WTC11 (cell line): ENCODE results near the gene ITPR3. TPM values are rescaled to one million over a fixed set of nuclear protein-coding genes. Genes with fewer than 3 reads are reported as not detected.

Experiments
- ATAC-seq: fragments of 200-7000 bp; cut with Tn5 transposase; 2 replicates; pipeline ENCODE4 v1.10.0; 2021; ENCODE audit warnings: mild to moderate bottlenecking, moderate library complexity
- CTCF ChIA-PET: fragments of 300-600 bp; sonication (Branson Sonifier 250); formaldehyde crosslinking; loops from one replicate; lab custom pipeline; 2021; ENCODE audit warnings: antibody characterized with exemption; lab: Charles Lee
- POLR2A ChIA-PET: fragments of 350-600 bp; sonication (Branson Sonifier 250); formaldehyde crosslinking; loops from one replicate; lab custom pipeline; 2021; ENCODE audit warnings: antibody characterized with exemption; lab: Charles Lee
- DNase-seq: peaks from one replicate; pipeline ENCODE4 v3.0.0; 2021; ENCODE audit warnings: low spot score
- H3K27ac Mint-ChIP-seq: 2 replicates; pipeline ENCODE4 v1.8.0; 2021; ENCODE audit warnings: mixed read lengths
- H3K27me3 Mint-ChIP-seq: 2 replicates; pipeline ENCODE4 v1.8.0; 2021; ENCODE audit warnings: low read depth, mild to moderate bottlenecking, moderate library complexity, mixed read lengths
- H3K36me3 Mint-ChIP-seq: 2 replicates; pipeline ENCODE4 v1.8.0; 2021; ENCODE audit warnings: mixed read lengths
- H3K4me1 Mint-ChIP-seq: 2 replicates; pipeline ENCODE4 v1.8.0; 2022; ENCODE audit warnings: mixed read lengths
- H3K4me3 Mint-ChIP-seq: 2 replicates; pipeline ENCODE4 v1.8.0; 2021; ENCODE audit warnings: mild to moderate bottlenecking, moderate library complexity, mixed read lengths
- H3K9me3 Mint-ChIP-seq: 2 replicates; pipeline ENCODE4 v1.8.0; 2021; ENCODE audit warnings: mixed read lengths
- AR ChIP-seq: fragments of 250-450 bp; sonication (Bioruptor Pico); IDR thresholded peaks from 2 replicates; pipeline ENCODE4 v1.9.0; 2021; ENCODE audit warnings: mild to moderate bottlenecking
- CTCF ChIP-seq: fragments of 200-600 bp; IDR thresholded peaks from 2 replicates; pipeline ENCODE4 v1.8.0; 2022; ENCODE audit warnings: antibody characterized with exemption
- E2F4 ChIP-seq: sonication (generic); formaldehyde crosslinking; IDR thresholded peaks from 2 replicates; pipeline ENCODE4 v1.8.1; 2022; ENCODE audit warnings: low read depth, mild to moderate bottlenecking, moderate library complexity, missing genetic modification reagents, borderline replicate concordance
- MXD4 ChIP-seq: fragments of 250-450 bp; sonication (Bioruptor Pico); IDR thresholded peaks from 2 replicates; pipeline ENCODE4 v1.8.0; 2021; ENCODE audit warnings: mild to moderate bottlenecking, moderate library complexity, borderline replicate concordance
- NFYB ChIP-seq: sonication (generic); formaldehyde crosslinking; conservative IDR thresholded peaks from 2 replicates; pipeline ENCODE4 v1.8.0; 2022; ENCODE audit warnings: low read depth, missing genetic modification reagents
- NR1H2 ChIP-seq: sonication (generic); formaldehyde crosslinking; IDR thresholded peaks from 2 replicates; pipeline ENCODE4 v1.9.0; 2021; ENCODE audit warnings: mild to moderate bottlenecking, moderate library complexity, missing genetic modification reagents
- OVOL2 ChIP-seq: fragments of 250-450 bp; sonication (Bioruptor Pico); IDR thresholded peaks from 2 replicates; pipeline ENCODE4 v1.9.0; 2021; ENCODE audit warnings: mild to moderate bottlenecking, borderline replicate concordance
- SMAD3 ChIP-seq: sonication (generic); formaldehyde crosslinking; IDR thresholded peaks from 2 replicates; pipeline ENCODE4 v1.8.0; 2022; ENCODE audit warnings: missing genetic modification reagents, mild to moderate bottlenecking, borderline replicate concordance
- SOX15 ChIP-seq: fragments of 250-450 bp; sonication (Bioruptor Pico); IDR thresholded peaks from 2 replicates; pipeline ENCODE4 v1.9.0; 2021; ENCODE audit warnings: mild to moderate bottlenecking
- TEAD4 ChIP-seq: sonication (generic); formaldehyde crosslinking; IDR thresholded peaks from 2 replicates; pipeline ENCODE4 v1.8.0; 2022; ENCODE audit warnings: mild to moderate bottlenecking, missing genetic modification reagents
- ZBTB21 ChIP-seq: sonication (generic); formaldehyde crosslinking; IDR thresholded peaks from 2 replicates; pipeline ENCODE4 v1.8.1; 2023; ENCODE audit warnings: mild to moderate bottlenecking, missing genetic modification reagents, borderline replicate concordance
- ZMAT4 ChIP-seq: fragments of 250-450 bp; sonication (Bioruptor Pico); IDR thresholded peaks from 2 replicates; pipeline ENCODE4 v1.9.0; 2021; ENCODE audit warnings: mild to moderate bottlenecking
- ZNF121 ChIP-seq: sonication (generic); formaldehyde crosslinking; IDR thresholded peaks from 2 replicates; pipeline ENCODE4 v1.8.0; 2023; ENCODE audit warnings: missing genetic modification reagents
- ZNF317 ChIP-seq: sonication (generic); formaldehyde crosslinking; IDR thresholded peaks from 2 replicates; pipeline ENCODE4 v1.8.1; 2023; ENCODE audit warnings: low read depth, mild to moderate bottlenecking, moderate library complexity, missing genetic modification reagents, borderline replicate concordance
- ZNF512 ChIP-seq: sonication (generic); formaldehyde crosslinking; IDR thresholded peaks from 2 replicates; pipeline ENCODE4 v1.8.1; 2022; ENCODE audit warnings: missing genetic modification reagents, borderline replicate concordance
- total RNA-seq: library from RNA; stranded (reverse); gene quantifications from 3 replicates; pipeline ENCODE4 v1.2.3, GENCODE V29; 2021
- TF ChIP-seq, protein P1 (sequence below): sonication (generic); formaldehyde crosslinking; IDR thresholded peaks from 2 replicates; pipeline ENCODE4 v1.8.1; 2023; ENCODE audit warnings: mild to moderate bottlenecking, missing genetic modification reagents
- TF ChIP-seq, protein P2 (sequence below): sonication (generic); formaldehyde crosslinking; IDR thresholded peaks from 2 replicates; pipeline ENCODE4 v1.8.1; 2022; ENCODE audit warnings: low read depth, missing genetic modification reagents, borderline replicate concordance

Gene ITPR3
- total RNA-seq, 1 experiment from 2014 or later: 47.3 TPM

DNA sequence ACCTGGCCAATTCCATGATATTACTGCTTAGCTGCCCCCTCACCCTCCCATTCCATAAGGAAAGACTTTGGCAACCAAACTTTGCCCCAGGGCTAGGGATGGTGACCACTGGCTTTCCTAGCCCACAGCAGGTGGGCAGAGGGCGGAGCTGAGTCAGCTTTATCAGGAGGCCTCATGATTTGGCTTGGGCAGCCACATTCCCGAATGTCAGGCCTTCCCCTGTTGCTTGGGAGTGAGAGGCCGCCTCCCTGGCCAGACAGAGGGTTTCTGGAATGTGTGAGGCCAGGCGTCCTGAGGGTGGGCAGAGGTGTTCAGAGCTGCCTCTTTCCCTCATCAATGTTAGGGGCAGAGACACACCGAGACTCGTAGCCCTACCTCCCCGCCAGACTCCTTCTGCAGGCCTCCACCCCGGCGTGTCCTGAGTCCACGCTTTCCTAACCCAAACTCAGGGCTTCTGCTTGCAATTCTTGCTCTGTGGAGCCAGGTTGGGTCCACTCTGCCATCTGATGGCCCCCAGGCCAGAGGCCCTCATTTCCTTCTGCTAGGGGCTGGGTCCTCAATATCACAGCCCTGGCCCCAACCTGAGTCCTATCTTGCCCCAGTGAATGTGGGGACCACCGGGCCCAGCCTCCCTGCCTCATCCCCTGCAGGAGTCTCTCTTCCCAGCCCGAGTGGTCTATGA is 71.1 kb downstream of the ITPR3 start (continued):
- TF ChIP-seq ZNF317 (CRISPR knock-in tag): no peak

- Mint-ChIP-seq H3K4me3 (no peak overlapping the region), H3K27ac (peak overlapping the region; percentile 68; the same call in 1 of the 2 replicates), H3K9me3 (no peaks in the 10 kb centered on the region), H3K4me1 (peaks cover 15% of the 10 kb centered on the region)
- no peak for ATAC-seq
- CTCF ChIA-PET: interaction anchor here (1.5 to 1.8 kb wide), 2 partner anchors 103 to 107 kb away, joined by 4 to 5 read pairs; no protein-coding TSS in a partner anchor
- no peak for DNase-seq
- no peak for TF ChIP-seq ZBTB21 (CRISPR knock-in tag)
- TF ChIP-seq ZNF121 (CRISPR knock-in tag): no peak
- TF ChIP-seq MXD4 (CRISPR knock-in tag): no peak
- TF ChIP-seq TEAD4 (CRISPR knock-in tag): no peak
- no peak for TF ChIP-seq ZMAT4 (CRISPR knock-in tag)
- no peak for TF ChIP-seq NFYB
- TF ChIP-seq AR: no peak
- TF ChIP-seq E2F4 (CRISPR knock-in tag): no peak
- TF ChIP-seq SMAD3 (CRISPR knock-in tag): no peak
- TF ChIP-seq, all 79 proteins: peak for 0
- Mint-ChIP-seq H3K27me3 (no peaks in the 10 kb centered on the region), H3K36me3 (peaks cover 59% of the 10 kb centered on the region)
- POLR2A ChIA-PET: no interaction called here
Measured at GRCh38 chr6:33692760-33693158, 71.6 kb downstream of the ITPR3 start.

DNA sequence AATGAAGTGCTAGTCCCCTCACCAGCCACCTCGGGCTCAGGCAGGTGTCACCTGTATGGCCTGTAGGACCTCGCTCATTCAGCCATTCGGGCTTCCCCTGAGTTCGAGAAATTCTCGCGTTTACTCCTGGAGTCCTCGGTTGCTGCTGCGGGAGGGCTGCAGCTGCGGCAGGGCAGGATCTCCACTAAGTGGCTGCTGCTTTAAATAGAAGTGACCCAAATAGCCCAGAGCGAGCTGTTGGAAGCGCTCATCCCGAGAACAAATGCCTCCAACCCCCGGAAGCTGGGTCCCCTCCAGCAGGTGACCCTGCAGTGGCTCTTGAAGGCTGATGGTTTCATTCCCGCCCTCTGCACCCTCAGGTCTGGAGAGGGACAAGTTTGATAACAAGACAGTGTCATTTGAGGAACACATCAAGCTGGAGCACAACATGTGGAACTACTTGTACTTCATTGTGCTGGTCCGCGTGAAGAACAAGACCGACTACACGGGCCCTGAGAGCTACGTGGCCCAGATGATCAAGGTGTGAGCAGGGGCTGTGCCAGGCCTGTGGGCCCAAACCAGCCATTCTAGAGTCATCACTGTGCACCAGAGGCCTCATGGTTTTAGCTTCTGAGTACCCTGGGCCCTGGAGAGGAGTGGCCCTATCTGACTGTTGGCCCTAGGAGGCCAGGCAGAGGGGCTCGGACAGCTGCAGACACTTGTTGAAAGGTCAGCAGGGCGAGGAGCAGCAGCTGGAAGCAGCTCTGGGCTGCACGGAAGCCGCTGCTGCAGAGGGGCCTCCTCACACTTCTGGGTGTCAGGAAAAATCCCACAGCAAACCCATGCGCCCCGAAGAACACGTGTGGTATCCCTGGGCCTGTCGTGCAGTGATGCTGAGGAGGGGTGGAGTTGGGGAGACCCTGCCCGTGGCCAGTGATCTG is 72.3 kb downstream of the ITPR3 start:
- Mint-ChIP-seq H3K9me3 (no peaks in the 10 kb centered on the region), H3K4me3 (no peak overlapping the region), H3K27me3 (no peaks in the 10 kb centered on the region), H3K36me3 (peaks cover 61% of the 10 kb centered on the region), H3K4me1 (peaks cover 15% of the 10 kb centered on the region), H3K27ac (peak overlapping the region; percentile 72; the same call in 1 of the 2 replicates)
- ChIA-PET CTCF (interaction anchor here (1.3 to 1.8 kb wide), 3 partner anchors 86 to 108 kb away, joined by 3 to 5 read pairs (median 4); no protein-coding TSS in a partner anchor), POLR2A (interaction anchor here (0.7 kb wide), 1 partner anchor 18 kb away, joined by 3 read pairs; no protein-coding TSS in a partner anchor)
- no peak for DNase-seq
- ATAC-seq: no peak
- no peak for TF ChIP-seq CTCF
- TF ChIP-seq ZMAT4 (CRISPR knock-in tag): no peak
- TF ChIP-seq NR1H2: no peak
- no peak for TF ChIP-seq MXD4 (CRISPR knock-in tag)
- no peak for TF ChIP-seq NFYB
- no peak for TF ChIP-seq SOX15 (CRISPR knock-in tag)
- TF ChIP-seq, protein P1, sequence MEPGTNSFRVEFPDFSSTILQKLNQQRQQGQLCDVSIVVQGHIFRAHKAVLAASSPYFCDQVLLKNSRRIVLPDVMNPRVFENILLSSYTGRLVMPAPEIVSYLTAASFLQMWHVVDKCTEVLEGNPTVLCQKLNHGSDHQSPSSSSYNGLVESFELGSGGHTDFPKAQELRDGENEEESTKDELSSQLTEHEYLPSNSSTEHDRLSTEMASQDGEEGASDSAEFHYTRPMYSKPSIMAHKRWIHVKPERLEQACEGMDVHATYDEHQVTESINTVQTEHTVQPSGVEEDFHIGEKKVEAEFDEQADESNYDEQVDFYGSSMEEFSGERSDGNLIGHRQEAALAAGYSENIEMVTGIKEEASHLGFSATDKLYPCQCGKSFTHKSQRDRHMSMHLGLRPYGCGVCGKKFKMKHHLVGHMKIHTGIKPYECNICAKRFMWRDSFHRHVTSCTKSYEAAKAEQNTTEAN (CRISPR knock-in tag): no peak
- TF ChIP-seq, protein P2, sequence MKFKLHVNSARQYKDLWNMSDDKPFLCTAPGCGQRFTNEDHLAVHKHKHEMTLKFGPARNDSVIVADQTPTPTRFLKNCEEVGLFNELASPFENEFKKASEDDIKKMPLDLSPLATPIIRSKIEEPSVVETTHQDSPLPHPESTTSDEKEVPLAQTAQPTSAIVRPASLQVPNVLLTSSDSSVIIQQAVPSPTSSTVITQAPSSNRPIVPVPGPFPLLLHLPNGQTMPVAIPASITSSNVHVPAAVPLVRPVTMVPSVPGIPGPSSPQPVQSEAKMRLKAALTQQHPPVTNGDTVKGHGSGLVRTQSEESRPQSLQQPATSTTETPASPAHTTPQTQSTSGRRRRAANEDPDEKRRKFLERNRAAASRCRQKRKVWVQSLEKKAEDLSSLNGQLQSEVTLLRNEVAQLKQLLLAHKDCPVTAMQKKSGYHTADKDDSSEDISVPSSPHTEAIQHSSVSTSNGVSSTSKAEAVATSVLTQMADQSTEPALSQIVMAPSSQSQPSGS (CRISPR knock-in tag): no peak
- TF ChIP-seq ZNF512 (CRISPR knock-in tag): no peak
- TF ChIP-seq OVOL2 (CRISPR knock-in tag): no peak
